Smooth muscle cell (in vitro differentiated cells): Measurements from ENCODE around the gene PDE6A. TPM values are rescaled to one million over a fixed set of nuclear protein-coding genes. Genes with fewer than 3 reads are reported as not detected.

Experiments used
- DNase-seq: peaks from one replicate; lab custom pipeline; 2025; ENCODE audit not compliant: unreplicated experiment; lab: John Stamatoyannopoulos, UW
- H2AFZ ChIP-seq: fragments of 200-600 bp; sonication (generic); 2 replicates; pipeline ENCODE4 v1.6.0; 2016; ENCODE audit warnings: antibody characterized with exemption, low read depth, mild to moderate bottlenecking
- H3F3A ChIP-seq: fragments of 200-600 bp; sonication (generic); 2 replicates; pipeline ENCODE4 v1.6.0; 2017; ENCODE audit warnings: antibody characterized with exemption, low read depth
- H3K27ac ChIP-seq: fragments of 200-600 bp; sonication (generic); 2 replicates; pipeline ENCODE4 v1.5.1; 2016; ENCODE audit warnings: low read depth, mild to moderate bottlenecking
- H3K27me3 ChIP-seq: fragments of 200-600 bp; sonication (generic); 2 replicates; pipeline ENCODE4 v1.6.1; 2016; ENCODE audit warnings: low read depth, mild to moderate bottlenecking
- H3K36me3 ChIP-seq: fragments of 200-600 bp; sonication (generic); 2 replicates; pipeline ENCODE4 v1.5.1; 2016; ENCODE audit warnings: low read depth
- H3K4me1 ChIP-seq: fragments of 200-600 bp; sonication (generic); 2 replicates; pipeline ENCODE4 v1.5.1; 2016; ENCODE audit warnings: low read depth
- H3K4me2 ChIP-seq: fragments of 200-600 bp; sonication (generic); 2 replicates; pipeline ENCODE4 v1.6.0; 2016; ENCODE audit warnings: mild to moderate bottlenecking
- H3K4me3 ChIP-seq: fragments of 200-600 bp; sonication (generic); 2 replicates; pipeline ENCODE4 v1.5.1; 2016; ENCODE audit warnings: mild to moderate bottlenecking
- H3K79me2 ChIP-seq: fragments of 200-600 bp; sonication (generic); 2 replicates; pipeline ENCODE4 v1.6.0; 2016; ENCODE audit warnings: low read depth, mild to moderate bottlenecking
- H3K9ac ChIP-seq: fragments of 200-600 bp; sonication (generic); 2 replicates; pipeline ENCODE4 v1.6.0; 2016; ENCODE audit warnings: low read depth
- H3K9me3 ChIP-seq: fragments of 200-600 bp; sonication (generic); replicated peaks from 2 replicates; pipeline ENCODE4 v1.5.1; 2016; ENCODE audit warnings: low read depth
- H4K20me1 ChIP-seq: fragments of 200-600 bp; sonication (generic); 2 replicates; pipeline ENCODE4 v1.6.0; 2016; ENCODE audit warnings: low read depth
- CTCF ChIP-seq: fragments of 200-600 bp; sonication (generic); IDR thresholded peaks from 2 replicates; pipeline ENCODE4 v1.5.1; 2017; ENCODE audit warnings: borderline replicate concordance, mild to moderate bottlenecking, antibody characterized with exemption; ENCODE audit not compliant: insufficient read depth, poor library complexity, severe bottlenecking
- WGBS: methylation state at CpG from one replicate; pipeline ENCODE4 v1.1.7; 2016; ENCODE audit warnings: low lambda C conversion rate; 5-methylcytosine and 5-hydroxymethylcytosine counted together
- polyA plus RNA-seq: library from polyadenylated mRNA; unstranded; fragments of >200 nt; fragmentation: Nextera tagmentation; extraction: Ambion mirVana; gene quantifications from 2 replicates; pipeline ENCODE4 v1.2.1, GENCODE V29; 2016
- total RNA-seq: library from RNA; depleted of rRNA; stranded (reverse); fragments of >200 nt; gene quantifications from 2 replicates; pipeline ENCODE4 v1.2.3, GENCODE V29; 2014

PDE6A gene
- total and polyA plus RNA-seq, 2 experiments from 2014 or later: 0.05 TPM; not detected in 1

- Histone ChIP-seq H4K20me1 (no peaks in the 10 kb centered on the region), H3K36me3 (no peaks in the 10 kb centered on the region), H3K27me3 (no peaks in the 10 kb centered on the region), H3F3A (no peaks in the 10 kb centered on the region), H3K9me3 (no peaks in the 10 kb centered on the region), H3K4me3 (no peak overlapping the region), H3K79me2 (no peaks in the 10 kb centered on the region), H2AFZ (no peak overlapping the region), H3K4me1 (no peaks in the 10 kb centered on the region), H3K27ac (no peak overlapping the region), H3K9ac (no peak overlapping the region), H3K4me2 (no peak overlapping the region)
- WGBS: 89% methylated on average over 9 of the region's 9 CpGs
- TF ChIP-seq CTCF: no peak
- no peak for DNase-seq
Measured at GRCh38 chr5:149953436-149954121, 9.0 kb upstream of the PDE6A start.

GRCh38 chr5:149951138-149951749 is 6.7 kb upstream of the PDE6A start:
- H3K4me1 ChIP-seq: no peaks in the 10 kb centered on the region
- TF ChIP-seq CTCF: no peak
- 86% methylated on average over 6 of the region's 6 CpGs for WGBS

GRCh38 chr5:149948993-149949392 is 4.4 kb upstream of the PDE6A start:
- H4K20me1 ChIP-seq: no peaks in the 10 kb centered on the region
- H3K4me1 ChIP-seq: no peaks in the 10 kb centered on the region
- H3K9me3 ChIP-seq: no peaks in the 10 kb centered on the region
- H3K79me2 ChIP-seq: no peaks in the 10 kb centered on the region
- no peak overlapping the region for H3K9ac ChIP-seq
- H3K36me3 ChIP-seq: no peaks in the 10 kb centered on the region
- H3K4me2 ChIP-seq: no peak overlapping the region
- no peak overlapping the region for H3K27ac ChIP-seq
- H3K4me3 ChIP-seq: no peak overlapping the region
- 72% methylated on average over 5 of the region's 5 CpGs for WGBS
- DNase-seq: no peak
- no peak for TF ChIP-seq CTCF
- H2AFZ ChIP-seq: no peak overlapping the region
- no peaks in the 10 kb centered on the region for H3K27me3 ChIP-seq
- no peaks in the 10 kb centered on the region for H3F3A ChIP-seq

More at GRCh38 chr5:149951138-149951749, 6.7 kb upstream of the PDE6A start:
- H2AFZ ChIP-seq: no peak overlapping the region
- no peak overlapping the region for H3K4me3 ChIP-seq
- no peak overlapping the region for H3K27ac ChIP-seq
- no peaks in the 10 kb centered on the region for H3K79me2 ChIP-seq
- no peak overlapping the region for H3K4me2 ChIP-seq
- H3F3A ChIP-seq: no peaks in the 10 kb centered on the region
- no peak overlapping the region for H3K9ac ChIP-seq
- H3K9me3 ChIP-seq: no peaks in the 10 kb centered on the region
- no peaks in the 10 kb centered on the region for H4K20me1 ChIP-seq
- H3K36me3 ChIP-seq: no peaks in the 10 kb centered on the region
- DNase-seq: no peak
- H3K27me3 ChIP-seq: no peaks in the 10 kb centered on the region
